H9 (cell line): ENCODE results near the gene GALNT5. TPM values are rescaled to one million over a fixed set of nuclear protein-coding genes. Genes with fewer than 3 reads are reported as not detected.

Experiments
- DNase-seq: peaks from one replicate; pipeline ENCODE4 v3.0.0-alpha.2; 2017
- H2AFZ ChIP-seq: one replicate; pipeline ENCODE4 v1.6.1; 2013; ENCODE audit warnings: mild to moderate bottlenecking, low read length, control low read depth, moderate library complexity
- H2AK5ac ChIP-seq: 2 replicates; pipeline ENCODE4 v1.6.1; 2013; ENCODE audit warnings: low read length, control low read depth, mixed read lengths; ENCODE audit not compliant: insufficient read length
- H2BK120ac ChIP-seq: one replicate; pipeline ENCODE4 v1.6.1; 2013; ENCODE audit warnings: low read depth, mild to moderate bottlenecking, low read length, control low read depth, inconsistent platforms; ENCODE audit not compliant: poor library complexity, severe bottlenecking
- H2BK12ac ChIP-seq: 2 replicates; pipeline ENCODE4 v1.6.1; 2013; ENCODE audit warnings: low read length, control low read depth, mixed read lengths, low read depth; ENCODE audit not compliant: insufficient read length
- H2BK15ac ChIP-seq: 2 replicates; pipeline ENCODE4 v1.6.1; 2013; ENCODE audit warnings: low read depth, low read length, control low read depth
- H2BK20ac ChIP-seq: one replicate; pipeline ENCODE4 v1.6.1; 2013; ENCODE audit warnings: low read depth, mild to moderate bottlenecking, low read length, control low read depth, inconsistent platforms; ENCODE audit not compliant: poor library complexity, severe bottlenecking
- H2BK5ac ChIP-seq: 2 replicates; pipeline ENCODE4 v1.6.1; 2013; ENCODE audit warnings: low read length, control low read depth, mixed read lengths; ENCODE audit not compliant: insufficient read length
- H3K14ac ChIP-seq: 2 replicates; pipeline ENCODE4 v1.6.1; 2013; ENCODE audit warnings: low read length, control low read depth; ENCODE audit not compliant: insufficient read depth
- H3K18ac ChIP-seq: 2 replicates; pipeline ENCODE4 v1.6.1; 2013; ENCODE audit warnings: low read depth, mild to moderate bottlenecking, mixed read lengths, low read length, control low read depth; ENCODE audit not compliant: insufficient read length
- H3K23ac ChIP-seq: 2 replicates; pipeline ENCODE4 v1.6.1; 2013; ENCODE audit warnings: low read length, control low read depth, mixed read lengths, low read depth; ENCODE audit not compliant: insufficient read length
- H3K23me2 ChIP-seq: 2 replicates; pipeline ENCODE4 v1.6.1; 2013; ENCODE audit warnings: low read depth, mild to moderate bottlenecking, mixed read lengths, low read length, control low read depth; ENCODE audit not compliant: insufficient read length, poor library complexity, severe bottlenecking
- H3K27ac ChIP-seq: 2 replicates; pipeline ENCODE4 v1.5.1; 2013; ENCODE audit warnings: low read length, control low read depth, mixed read lengths, low read depth; ENCODE audit not compliant: insufficient read length
- H3K27me3 ChIP-seq: 2 replicates; pipeline ENCODE4 v1.6.1; 2013; ENCODE audit warnings: low read length, control low read depth, inconsistent platforms; ENCODE audit not compliant: insufficient read depth
- H3K4ac ChIP-seq: 2 replicates; pipeline ENCODE4 v1.6.1; 2013; ENCODE audit warnings: low read depth, mild to moderate bottlenecking, control low read depth, inconsistent platforms, low read length, moderate library complexity
- H3K4me1 ChIP-seq: 2 replicates; pipeline ENCODE4 v1.6.1; 2013; ENCODE audit warnings: low read length, control low read depth, inconsistent platforms; ENCODE audit not compliant: insufficient read depth
- H3K4me2 ChIP-seq: 2 replicates; pipeline ENCODE4 v1.6.1; 2013; ENCODE audit warnings: low read length, control low read depth, mixed read lengths; ENCODE audit not compliant: insufficient read length, insufficient read depth
- H3K56ac ChIP-seq: 2 replicates; pipeline ENCODE4 v1.6.1; 2013; ENCODE audit warnings: low read depth, mild to moderate bottlenecking, mixed read lengths, low read length, control low read depth; ENCODE audit not compliant: insufficient read length
- H3K79me1 ChIP-seq: 2 replicates; pipeline ENCODE4 v1.6.1; 2013; ENCODE audit warnings: low read depth, mild to moderate bottlenecking, moderate library complexity, low read length, control low read depth, inconsistent platforms; ENCODE audit not compliant: insufficient read depth, poor library complexity, severe bottlenecking
- H3K79me2 ChIP-seq: 2 replicates; pipeline ENCODE4 v1.6.1; 2013; ENCODE audit warnings: low read length, control low read depth, inconsistent platforms; ENCODE audit not compliant: insufficient read depth
- H3K9ac ChIP-seq: 2 replicates; pipeline ENCODE4 v1.6.1; 2013; ENCODE audit warnings: low read length, control low read depth, mixed read lengths; ENCODE audit not compliant: insufficient read length; ENCODE audit errors: extremely low read depth
- H3K9me3 ChIP-seq: one replicate; pipeline ENCODE4 v1.6.1; 2013; ENCODE audit warnings: low read depth, low read length, inconsistent platforms; ENCODE audit not compliant: control insufficient read depth
- H3T11ph ChIP-seq: one replicate; pipeline ENCODE4 v1.6.1; 2013; ENCODE audit warnings: mild to moderate bottlenecking, low read length, control low read depth, inconsistent platforms
- H4K20me1 ChIP-seq: one replicate; pipeline ENCODE4 v1.6.1; 2013; ENCODE audit not compliant: control insufficient read depth, insufficient read length, insufficient read depth
- H4K5ac ChIP-seq: 2 replicates; pipeline ENCODE4 v1.6.1; 2013; ENCODE audit warnings: low read depth, mild to moderate bottlenecking, mixed read lengths, low read length, control low read depth; ENCODE audit not compliant: insufficient read length
- H4K8ac ChIP-seq: replicated peaks from 2 replicates; pipeline ENCODE4 v1.6.1; 2013; ENCODE audit warnings: low read length, control low read depth, mixed read lengths, low read depth; ENCODE audit not compliant: insufficient read length
- H4K91ac ChIP-seq: 2 replicates; pipeline ENCODE4 v1.6.1; 2013; ENCODE audit warnings: low read depth, mild to moderate bottlenecking, moderate library complexity, mixed read lengths, low read length, control low read depth; ENCODE audit not compliant: insufficient read length
- H3K27ac Mint-ChIP-seq, 3 experiments: 2 replicates in 2 of 3; 3 replicates in 1 of 3; pipeline ENCODE4 v1.8.0; 2020 to 2021; ENCODE audit warnings: mixed read lengths in 3 of 3, mild to moderate bottlenecking in 1 of 3, moderate library complexity in 1 of 3
- H3K27me3 Mint-ChIP-seq: 2 replicates; pipeline ENCODE4 v1.8.0; 2021; ENCODE audit warnings: low read depth, mild to moderate bottlenecking, moderate library complexity, mixed read lengths
- H3K36me3 Mint-ChIP-seq, 3 experiments: 2 replicates in 2 of 3; 3 replicates in 1 of 3; pipeline ENCODE4 v1.8.0; 2020 to 2021; ENCODE audit warnings: low read depth in 3 of 3, mixed read lengths in 3 of 3; ENCODE audit not compliant: insufficient read depth in 1 of 3
- H3K4me1 Mint-ChIP-seq, 2 experiments: 2 replicates each; pipeline ENCODE4 v1.8.0; 2020; ENCODE audit warnings: mixed read lengths in 2 of 2
- H3K4me3 Mint-ChIP-seq, 2 experiments: 2 replicates in 1 of 2; 3 replicates in 1 of 2; pipeline ENCODE4 v1.8.0; 2020 to 2021; ENCODE audit warnings: mild to moderate bottlenecking in 2 of 2, mixed read lengths in 2 of 2, moderate library complexity in 1 of 2
- H3K9me3 Mint-ChIP-seq, 2 experiments: 2 replicates in 1 of 2; 3 replicates in 1 of 2; pipeline ENCODE4 v1.8.0; 2020; ENCODE audit warnings: mild to moderate bottlenecking in 2 of 2, mixed read lengths in 2 of 2, moderate library complexity in 1 of 2
- WGBS: extraction: QIAGEN DNeasy Blood & Tissue Kit; methylation state at CpG from one replicate; pipeline ENCODE4 v1.1.7; 2013; ENCODE audit warnings: missing lambda C conversion rate, low lambda C conversion rate, mixed read lengths; ENCODE audit not compliant: insufficient read length; ENCODE audit errors: extremely low coverage; 5-methylcytosine and 5-hydroxymethylcytosine counted together
- total RNA-seq: library from RNA; stranded (reverse); gene quantifications from 2 replicates; pipeline ENCODE4 v1.2.1, GENCODE V29; 2021
- TF ChIP-seq, protein P1 (sequence below): fragments of 200-600 bp; sonication (generic); conservative IDR thresholded peaks from 3 replicates; pipeline ENCODE4 v1.8.0; 2021; ENCODE audit warnings: antibody characterized with exemption, mild to moderate bottlenecking

Gene GALNT5
- total RNA-seq, 1 experiment from 2014 or later = 0.17 TPM

DNA sequence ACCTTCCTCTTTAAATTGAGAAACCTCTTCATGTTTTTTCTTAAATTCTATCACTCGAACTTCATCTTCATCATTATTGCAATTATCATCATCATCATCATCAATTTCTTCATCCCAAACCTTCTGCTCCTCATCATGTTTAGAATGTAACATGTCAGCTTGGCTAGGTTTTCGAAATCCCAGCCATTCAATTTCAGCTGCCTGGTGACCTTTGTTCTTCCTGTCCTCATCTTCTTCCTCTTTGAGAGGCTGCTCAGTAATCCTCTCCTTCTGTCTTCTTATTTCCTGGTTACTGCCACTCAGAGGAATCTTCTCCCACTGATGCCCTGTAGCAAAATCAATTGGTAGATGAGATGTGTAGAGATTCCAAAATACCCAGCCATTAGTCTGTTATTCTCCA lies 64.0 kb downstream of the GALNT5 start:
- H3K56ac ChIP-seq = no peak overlapping the region
- H4K20me1 ChIP-seq = no peaks in the 10 kb centered on the region
- H3K79me2 ChIP-seq = no peaks in the 10 kb centered on the region
- no peak overlapping the region for H2BK5ac ChIP-seq
- H3K4me3 Mint-ChIP-seq = no peak overlapping the region
- peaks cover 5% of the 10 kb centered on the region; the same call in 1 of the 2 replicates for H3K4me1 ChIP-seq
- no peak overlapping the region for H3T11ph ChIP-seq
- no peak overlapping the region for H3K18ac ChIP-seq
- H2AFZ ChIP-seq = no peak overlapping the region
- H2AK5ac ChIP-seq = no peak overlapping the region
- no peak overlapping the region for H3K23ac ChIP-seq
- no peak for DNase-seq
- H3K79me1 ChIP-seq = no peaks in the 10 kb centered on the region
- H3K4ac ChIP-seq = no peak overlapping the region
- H3K14ac ChIP-seq = no peak overlapping the region
- H2BK12ac ChIP-seq = no peak overlapping the region
- TF ChIP-seq, protein P1, sequence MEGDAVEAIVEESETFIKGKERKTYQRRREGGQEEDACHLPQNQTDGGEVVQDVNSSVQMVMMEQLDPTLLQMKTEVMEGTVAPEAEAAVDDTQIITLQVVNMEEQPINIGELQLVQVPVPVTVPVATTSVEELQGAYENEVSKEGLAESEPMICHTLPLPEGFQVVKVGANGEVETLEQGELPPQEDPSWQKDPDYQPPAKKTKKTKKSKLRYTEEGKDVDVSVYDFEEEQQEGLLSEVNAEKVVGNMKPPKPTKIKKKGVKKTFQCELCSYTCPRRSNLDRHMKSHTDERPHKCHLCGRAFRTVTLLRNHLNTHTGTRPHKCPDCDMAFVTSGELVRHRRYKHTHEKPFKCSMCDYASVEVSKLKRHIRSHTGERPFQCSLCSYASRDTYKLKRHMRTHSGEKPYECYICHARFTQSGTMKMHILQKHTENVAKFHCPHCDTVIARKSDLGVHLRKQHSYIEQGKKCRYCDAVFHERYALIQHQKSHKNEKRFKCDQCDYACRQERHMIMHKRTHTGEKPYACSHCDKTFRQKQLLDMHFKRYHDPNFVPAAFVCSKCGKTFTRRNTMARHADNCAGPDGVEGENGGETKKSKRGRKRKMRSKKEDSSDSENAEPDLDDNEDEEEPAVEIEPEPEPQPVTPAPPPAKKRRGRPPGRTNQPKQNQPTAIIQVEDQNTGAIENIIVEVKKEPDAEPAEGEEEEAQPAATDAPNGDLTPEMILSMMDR = no peak
- H3K9me3 Mint-ChIP-seq = no peaks in the 10 kb centered on the region
- no peaks in the 10 kb centered on the region for H3K9me3 ChIP-seq
- no peaks in the 10 kb centered on the region for H3K36me3 Mint-ChIP-seq
- peaks cover 37 to 52% of the 10 kb centered on the region in 2 experiments for H3K4me1 Mint-ChIP-seq
- H2BK120ac ChIP-seq = no peak overlapping the region
- no peak overlapping the region for H3K27ac ChIP-seq
- no peak overlapping the region for H4K8ac ChIP-seq
- H3K23me2 ChIP-seq = no peaks in the 10 kb centered on the region
- 100% methylated on average over 1 of the region's 2 CpGs for WGBS
- H3K27ac Mint-ChIP-seq = 0 out of 7 replicates have a peak overlapping the region, but pooled peaks of 1 of the 3 experiments have one; percentile 6
- H3K27me3 ChIP-seq = no peaks in the 10 kb centered on the region
- no peak overlapping the region for H4K5ac ChIP-seq
- no peak overlapping the region for H3K9ac ChIP-seq
- no peak overlapping the region for H2BK20ac ChIP-seq
- H4K91ac ChIP-seq = no peak overlapping the region
- no peaks in the 10 kb centered on the region for H3K27me3 Mint-ChIP-seq
- H3K4me2 ChIP-seq = no peak overlapping the region
- H2BK15ac ChIP-seq = no peak overlapping the region
